ENCODE measurements around the gene ISM1. TPM values are rescaled to one million over a fixed set of nuclear protein-coding genes. Genes with fewer than 3 reads are reported as not detected.

The ISM1 gene
- 10 to 100 TPM; 25.8 to 42.7 TPM for total RNA-seq
- long read RNA-seq, donor 1, transcript ISM1-201 (6 exons, 2,593 nt) = major isoform, 9 of 19 reads
- long read RNA-seq, donor 1, partial matches to known transcripts = 8 of 19 reads
- long read RNA-seq, donor 1, other reads (novel, unspliced or antisense) = 2 of 19 reads
- long read RNA-seq, donor 2, partial matches to known transcripts = 12 of 19 reads
- long read RNA-seq, donor 2, other reads (novel, unspliced or antisense) = 6 of 19 reads

DNA sequence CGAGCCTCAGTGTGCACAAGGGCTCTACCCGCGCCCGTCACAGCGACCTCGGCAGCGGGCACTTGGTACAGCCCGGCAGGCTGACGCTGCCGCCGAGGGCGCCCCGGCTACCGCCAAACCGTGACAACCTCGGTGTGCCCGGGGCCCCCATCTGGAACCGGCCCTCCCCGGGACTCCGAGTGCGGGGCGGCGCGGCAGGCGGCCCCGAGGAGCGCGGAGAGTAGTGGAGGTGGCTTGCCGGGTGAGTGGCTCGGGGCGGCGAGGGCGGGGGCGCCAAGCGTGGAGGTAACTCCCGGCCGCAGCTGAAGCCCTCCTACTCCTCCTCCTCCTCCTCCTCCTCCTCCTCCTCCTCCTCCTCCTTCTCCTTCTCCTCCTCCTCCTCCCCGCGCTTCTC, at the start of gene ISM1:
Gene ISM1, plus strand, starts transcription at position 371 of the 394 bp plus-strand sequence. CDS start 503 bp downstream, outside the sequence.
- intact Hi-C loops (cut with DNase I) = no loop called here
- no peak for DNase-seq (ENCODE audit: low spot score)

DNA sequence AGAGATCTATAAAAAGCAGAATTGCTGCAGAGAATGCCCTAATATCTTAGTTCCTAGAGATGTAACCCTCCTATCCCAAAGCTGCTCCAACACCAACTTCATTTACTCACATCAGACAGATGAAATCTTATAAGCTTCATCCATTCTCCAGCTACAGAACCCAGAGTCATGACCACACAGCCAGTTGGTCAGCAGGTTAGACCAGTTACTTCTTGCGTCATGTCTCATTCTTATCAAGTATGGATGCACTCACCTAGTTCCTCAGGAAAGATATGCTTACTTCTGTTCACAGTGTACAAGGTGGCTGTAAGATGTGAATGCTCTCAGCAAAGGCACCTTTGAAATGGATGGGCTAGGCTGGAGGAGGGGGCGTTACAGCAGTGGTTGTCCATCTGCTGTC, 47.9 kb upstream of the ISM1 start:
- intact Hi-C loops (cut with DNase I) = no loop called here
- no peak for DNase-seq (ENCODE audit: low spot score)

DNA sequence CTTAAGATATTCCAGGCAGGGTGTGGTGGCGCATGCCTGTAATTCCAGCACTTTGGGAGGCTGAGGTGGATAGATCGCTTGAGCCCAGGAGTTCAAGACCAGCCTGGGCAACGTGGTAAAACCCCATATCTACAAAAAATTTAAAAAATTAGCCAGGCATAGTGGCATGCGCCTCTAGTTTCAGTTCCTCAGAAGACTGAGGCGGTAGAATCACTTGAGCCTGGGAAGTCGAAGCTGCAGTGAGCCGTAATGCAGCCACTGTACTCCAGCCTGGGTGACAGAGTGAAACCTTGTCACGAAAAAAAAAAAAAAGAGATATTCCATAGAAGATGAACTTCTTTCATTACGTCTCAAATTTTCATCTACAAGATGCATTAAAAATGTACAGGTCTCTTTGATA, 46.7 kb upstream of the ISM1 start:
- DNase-seq (ENCODE audit: low spot score) = no peak
- intact Hi-C loops (cut with DNase I) = no loop called here

DNA sequence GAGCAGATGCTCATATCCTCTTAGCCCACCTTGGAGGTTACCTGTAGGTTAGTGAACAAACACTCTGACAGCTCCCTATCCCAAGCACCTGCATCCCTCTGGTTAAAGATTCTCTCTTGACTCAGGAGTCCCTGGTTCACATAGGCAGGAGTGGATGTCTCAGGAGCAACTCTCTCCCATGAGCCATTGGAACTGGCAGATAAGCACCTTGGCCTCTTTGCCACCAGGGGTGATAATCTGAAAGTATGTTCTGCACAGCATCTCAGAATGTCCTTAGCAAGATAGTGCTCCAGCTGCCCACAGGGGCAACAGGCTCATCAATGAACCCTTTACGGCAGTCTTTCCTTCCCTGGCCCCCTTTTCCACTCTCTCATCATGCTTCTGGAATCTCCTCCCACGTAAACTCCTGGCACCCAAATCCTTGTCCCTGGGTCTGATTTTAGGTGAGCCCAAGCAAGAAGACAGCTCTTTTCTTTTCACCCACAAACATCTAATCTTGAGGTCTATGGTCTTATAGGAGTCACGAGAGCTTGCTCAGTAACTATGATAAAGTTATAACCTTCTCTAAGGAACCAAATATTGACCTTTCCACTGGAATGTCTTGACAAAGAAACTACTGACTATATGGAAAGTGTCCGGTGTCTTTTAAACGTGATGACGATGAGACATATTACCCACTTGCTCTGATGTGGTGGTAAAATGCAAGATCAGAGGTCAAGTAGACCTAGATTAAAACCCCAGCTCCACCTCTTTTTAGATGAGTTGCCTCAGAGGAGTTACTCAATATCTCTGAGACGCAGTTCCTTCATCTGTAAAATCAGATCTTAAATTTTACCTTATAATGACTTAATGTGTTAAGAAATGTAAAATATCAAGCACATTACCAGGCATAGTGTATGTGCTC, 39.8 kb upstream of the ISM1 start:
- intact Hi-C loops (cut with DNase I) = no loop called here
- no peak for DNase-seq (ENCODE audit: low spot score)

DNA sequence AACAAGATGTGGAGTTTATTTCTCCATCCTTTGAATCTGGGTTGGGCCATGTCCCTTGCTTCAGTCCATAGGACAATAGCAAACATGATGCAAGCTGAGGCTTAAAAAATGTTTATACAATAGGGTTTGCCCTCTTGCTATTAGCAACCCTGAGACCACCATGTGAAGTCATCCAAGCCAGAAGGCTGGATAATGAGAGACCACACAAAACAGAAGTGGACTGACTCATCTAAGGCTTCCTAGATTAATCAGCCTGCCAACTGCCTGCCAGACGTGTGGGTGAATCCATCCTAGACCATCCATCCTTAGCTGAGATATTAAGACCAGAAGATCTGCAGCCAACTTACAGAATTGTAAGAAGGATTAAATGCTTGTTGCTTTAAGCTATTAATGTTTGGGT, 38.1 kb upstream of the ISM1 start:
- DNase-seq (ENCODE audit: low spot score) = no peak
- intact Hi-C loops (cut with DNase I) = no loop called here

DNA sequence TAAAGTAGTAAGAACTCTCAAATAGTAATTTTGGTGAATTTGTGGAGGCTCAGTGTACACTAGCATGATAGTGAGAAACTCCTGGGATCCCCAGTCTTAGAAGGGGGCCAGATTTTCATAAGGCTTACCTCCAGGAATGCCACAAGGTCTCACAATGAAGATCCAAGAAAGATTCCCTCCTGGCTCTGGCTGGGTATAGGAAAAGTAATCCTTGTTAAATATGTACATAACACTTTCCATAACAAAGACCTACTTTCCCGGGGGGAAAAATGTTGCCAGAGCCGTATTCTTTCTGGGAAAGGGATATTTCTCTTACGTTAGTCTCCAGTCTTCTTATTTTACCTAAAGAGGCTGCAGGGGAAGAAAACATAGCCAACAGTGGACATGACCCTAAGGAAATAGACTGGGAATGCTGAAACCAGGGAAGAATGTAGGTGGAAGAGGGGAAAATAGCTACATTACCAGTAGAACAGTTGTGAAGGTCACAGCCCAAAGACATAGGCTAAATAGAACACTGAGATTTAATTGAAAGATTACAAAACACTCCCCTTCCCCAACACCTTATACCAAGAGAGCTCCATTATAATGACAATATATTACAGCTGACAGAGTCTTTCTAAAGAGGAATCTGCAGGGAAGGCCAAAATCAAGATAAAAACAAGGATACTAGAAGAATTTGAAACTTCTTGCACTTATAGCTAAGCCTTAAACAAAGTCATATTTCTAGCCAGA, 34.9 kb upstream of the ISM1 start:
- no peak for DNase-seq (ENCODE audit: low spot score)
- intact Hi-C loops (cut with DNase I) = no loop called here

DNA sequence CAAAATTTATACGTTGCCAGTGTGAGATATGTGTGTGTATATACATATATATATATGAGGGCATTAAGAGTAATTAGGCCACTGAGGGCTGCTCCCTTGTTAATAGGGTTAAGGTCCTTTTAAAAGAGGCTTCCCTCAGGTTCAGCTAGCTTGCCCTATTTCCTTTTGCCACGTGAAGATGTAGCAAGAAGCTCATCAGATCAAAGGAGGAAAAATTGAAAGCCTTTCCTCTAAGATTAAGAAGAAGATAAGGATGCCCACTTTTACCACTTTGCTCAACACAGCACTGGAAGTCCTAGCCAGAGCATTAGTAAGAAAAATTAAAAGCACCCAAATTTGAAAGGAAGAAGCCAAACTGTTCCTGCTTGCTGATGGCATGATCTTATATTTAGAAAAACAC, 33.2 kb upstream of the ISM1 start:
- intact Hi-C loops (cut with DNase I) = no loop called here
- DNase-seq (ENCODE audit: low spot score) = no peak

DNA sequence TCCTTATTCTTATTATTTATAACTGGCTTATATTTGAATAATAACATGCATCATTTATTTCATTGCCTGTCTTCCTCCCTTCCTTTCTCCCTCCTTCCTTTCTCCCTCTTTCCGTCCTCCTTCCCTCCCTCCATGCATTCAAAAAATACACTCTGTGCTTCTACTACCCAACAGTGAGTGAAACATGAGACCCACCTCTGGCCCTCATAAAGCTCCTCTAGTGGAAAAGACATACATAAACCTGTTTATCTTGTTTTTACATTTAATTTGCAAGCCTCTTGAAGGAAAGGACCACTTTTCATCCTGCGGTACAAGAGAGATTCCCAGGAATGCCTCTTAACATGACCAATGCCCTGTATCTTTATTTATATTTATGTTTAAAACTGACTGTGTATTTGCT, 21.8 kb upstream of the ISM1 start:
- intact Hi-C loops (cut with DNase I) = no loop called here
- no peak for DNase-seq (ENCODE audit: low spot score)

DNA sequence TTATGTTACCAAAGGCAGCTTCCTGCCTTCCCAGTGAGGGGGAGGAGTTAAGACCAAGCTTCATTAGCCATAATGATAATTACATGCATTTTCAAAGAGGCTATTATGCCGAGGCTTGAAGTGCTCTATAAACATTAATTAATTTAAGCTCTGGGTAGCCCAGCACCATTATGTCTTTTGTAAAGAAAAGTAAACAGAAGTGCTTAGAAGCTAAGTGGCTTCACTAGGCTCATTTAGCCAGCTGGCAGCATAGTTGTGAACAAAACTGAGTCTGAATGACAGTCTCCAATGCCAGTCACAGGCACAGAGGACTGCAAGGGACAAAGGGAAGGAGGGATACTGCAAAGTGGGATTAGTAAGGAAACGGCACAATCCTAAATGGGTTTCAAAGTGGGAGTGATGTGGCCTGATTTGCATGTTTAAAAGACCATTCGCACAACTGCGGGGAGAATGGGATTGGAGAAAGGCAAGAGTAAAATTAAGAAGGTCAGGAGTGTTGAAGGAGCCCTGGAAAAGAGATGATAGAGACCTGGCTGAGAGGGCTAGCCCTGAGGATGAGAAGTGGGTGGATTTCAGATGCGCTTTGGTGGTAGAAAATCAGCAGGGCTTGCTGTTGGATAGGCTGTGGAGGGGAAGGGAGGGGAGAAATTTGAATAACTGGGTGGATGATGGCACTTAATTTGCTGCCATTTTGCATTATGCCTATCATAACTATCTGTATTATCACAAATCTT, 20.1 kb upstream of the ISM1 start:
- intact Hi-C loops (cut with DNase I) = no loop called here
- no peak for DNase-seq (ENCODE audit: low spot score)

DNA sequence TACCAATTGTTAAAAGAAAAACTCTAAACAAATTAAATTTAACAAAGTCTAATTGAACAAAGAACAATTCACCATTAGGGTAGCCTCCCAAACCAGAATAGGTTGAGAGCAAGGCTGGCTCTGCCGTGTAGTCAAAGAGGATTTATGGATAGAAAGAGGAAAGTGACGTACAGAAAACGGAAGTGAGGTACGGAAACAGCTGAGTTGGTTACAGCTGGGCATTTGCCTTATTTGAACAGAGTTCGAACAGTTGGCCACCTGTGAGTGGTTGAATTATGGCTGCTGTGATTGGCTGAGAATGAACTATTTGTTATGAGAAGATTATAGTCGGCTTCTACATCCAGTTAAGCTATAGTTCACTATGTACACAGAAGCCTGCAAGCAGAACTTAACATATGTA, 18.5 kb upstream of the ISM1 start:
- DNase-seq (ENCODE audit: low spot score) = no peak
- intact Hi-C loops (cut with DNase I) = no loop called here

DNA sequence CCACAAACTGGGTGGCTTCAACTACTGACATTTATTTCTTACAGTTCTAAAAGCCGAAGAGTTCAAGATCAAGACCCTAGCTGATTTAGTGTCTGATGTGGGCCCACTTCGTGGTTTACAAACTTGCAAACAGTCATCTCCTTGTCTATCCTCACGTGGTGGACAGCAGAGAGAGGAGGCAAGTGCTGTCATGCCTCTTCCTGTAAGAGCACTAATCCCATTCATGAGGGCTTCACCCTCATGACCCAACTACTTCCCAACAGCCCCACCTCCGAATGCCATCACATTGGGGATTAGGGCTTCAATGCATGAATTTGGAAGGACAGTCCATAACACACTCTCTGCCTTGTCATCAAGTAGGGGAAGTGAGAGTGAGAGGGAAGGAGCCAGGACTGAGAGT, 15.6 kb upstream of the ISM1 start:
- intact Hi-C loops (cut with DNase I) = no loop called here
- no peak for DNase-seq (ENCODE audit: low spot score)

DNA sequence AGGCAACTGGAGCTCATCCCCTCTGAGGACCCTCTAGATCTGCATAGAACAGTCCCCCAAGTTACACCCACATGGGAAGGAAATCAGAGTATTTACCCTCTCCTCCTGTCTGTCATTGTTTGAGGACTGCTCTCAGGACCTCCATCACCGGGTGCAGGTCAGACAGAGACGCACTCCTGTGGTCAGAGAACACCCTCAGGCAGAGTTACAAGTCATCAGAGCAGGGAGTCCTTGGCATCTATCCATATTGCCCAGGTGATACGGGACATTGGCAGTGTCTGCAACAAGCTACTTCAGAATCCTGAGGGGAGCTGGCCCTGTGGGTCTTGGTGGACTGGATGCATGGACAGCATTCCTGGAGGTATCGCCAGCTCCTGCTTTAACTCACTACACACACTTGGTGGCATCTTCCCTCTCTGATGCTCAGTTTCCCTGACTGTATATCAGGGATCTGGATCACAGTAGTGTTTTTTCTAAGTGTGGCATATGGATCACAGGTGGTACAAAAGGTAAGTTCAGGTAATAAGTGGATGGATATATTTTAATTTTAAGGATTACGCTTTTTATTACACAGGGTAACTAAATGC, 15.1 kb upstream of the ISM1 start:
- no peak for DNase-seq (ENCODE audit: low spot score)
- intact Hi-C loops (cut with DNase I) = no loop called here

DNA sequence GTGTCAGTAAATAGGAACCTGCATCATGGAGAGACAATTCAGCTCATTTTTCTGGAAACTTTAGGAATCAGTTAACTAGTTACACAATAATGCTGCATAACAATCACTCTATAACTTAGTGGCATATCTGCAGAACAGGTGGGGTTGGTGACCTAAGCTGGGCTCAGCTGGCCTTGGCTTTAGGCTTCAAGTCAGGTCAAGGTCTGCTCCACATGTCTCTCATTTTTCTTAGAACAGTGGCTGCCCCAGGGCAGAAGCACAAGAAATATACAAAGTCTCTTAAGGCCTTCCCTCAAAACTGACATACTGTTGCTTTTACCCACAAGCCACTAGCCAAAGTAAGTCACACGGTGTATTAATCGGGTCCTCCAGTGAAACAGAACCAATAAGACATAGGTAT, 14.1 kb upstream of the ISM1 start:
- intact Hi-C loops (cut with DNase I) = no loop called here
- no peak for DNase-seq (ENCODE audit: low spot score)

DNA sequence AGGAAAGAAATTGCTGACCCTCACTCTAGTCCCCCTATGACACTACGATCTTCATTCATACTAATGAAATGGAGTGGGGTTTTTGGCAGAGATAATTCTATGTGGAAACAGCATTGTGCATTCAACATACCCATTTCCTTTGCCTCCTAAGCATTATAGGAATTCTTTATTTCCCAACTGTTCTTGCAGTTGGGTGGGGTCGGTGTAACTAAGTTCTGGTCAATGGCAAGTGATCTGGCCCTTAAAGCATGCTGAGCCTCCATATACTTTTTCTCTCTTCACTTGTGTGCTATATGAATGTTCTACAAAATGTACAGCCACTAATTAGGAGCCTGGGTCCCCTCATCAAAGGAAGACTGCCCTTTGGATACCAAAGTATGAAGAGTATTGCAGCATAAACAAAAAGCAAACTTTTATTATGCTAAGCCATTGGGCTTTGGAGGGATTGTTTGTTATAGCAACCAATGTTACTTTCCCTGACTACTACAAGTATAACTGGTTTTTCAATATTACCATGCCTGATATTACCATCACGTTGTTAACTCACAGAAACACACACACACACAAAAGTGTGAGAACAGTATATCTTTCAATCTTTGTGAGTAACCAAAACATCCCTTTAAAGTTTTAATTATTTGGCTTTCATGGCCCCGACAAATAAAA, 9.0 kb upstream of the ISM1 start:
- DNase-seq (ENCODE audit: low spot score) = no peak
- intact Hi-C loops (cut with DNase I) = no loop called here

DNA sequence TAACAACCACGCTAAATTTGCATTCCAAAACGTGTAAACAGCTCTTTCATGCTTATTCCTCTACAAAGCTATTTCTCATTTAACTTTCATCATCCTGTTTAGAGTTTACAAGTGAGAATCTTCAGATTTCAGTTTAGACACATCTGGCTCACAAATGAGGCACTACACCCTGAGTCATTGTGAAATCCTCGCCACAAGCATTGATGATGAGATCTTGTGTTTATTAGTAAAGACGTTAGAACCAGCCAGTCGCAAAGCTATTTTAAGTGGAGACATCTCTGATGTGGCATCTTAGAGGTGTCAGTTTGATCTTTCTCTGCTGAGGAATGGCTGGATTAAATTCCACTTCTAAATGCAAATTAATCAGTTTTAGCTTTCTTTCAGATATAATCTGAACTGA, 8.3 kb upstream of the ISM1 start:
- intact Hi-C loops (cut with DNase I) = no loop called here
- no peak for DNase-seq (ENCODE audit: low spot score)

DNA sequence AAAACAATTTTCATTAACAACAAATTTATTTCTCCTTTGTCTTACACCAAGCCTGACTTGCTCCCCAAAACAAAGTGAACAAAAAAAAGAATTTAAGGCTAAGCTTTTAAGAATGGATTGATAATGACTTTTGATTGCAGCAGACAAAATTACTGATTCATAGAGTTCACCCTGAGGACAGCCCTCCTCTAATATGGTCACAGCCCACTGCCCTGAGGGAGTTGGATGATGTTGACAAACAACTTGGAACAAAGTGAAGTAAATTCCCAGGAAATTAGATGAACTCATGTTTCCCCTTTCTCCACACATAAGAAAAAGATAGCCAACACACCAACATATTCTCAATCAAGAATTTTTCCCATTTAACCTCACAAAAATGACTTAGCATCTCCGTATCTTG, 7.7 kb upstream of the ISM1 start:
- DNase-seq (ENCODE audit: low spot score) = no peak
- intact Hi-C loops (cut with DNase I) = no loop called here

DNA sequence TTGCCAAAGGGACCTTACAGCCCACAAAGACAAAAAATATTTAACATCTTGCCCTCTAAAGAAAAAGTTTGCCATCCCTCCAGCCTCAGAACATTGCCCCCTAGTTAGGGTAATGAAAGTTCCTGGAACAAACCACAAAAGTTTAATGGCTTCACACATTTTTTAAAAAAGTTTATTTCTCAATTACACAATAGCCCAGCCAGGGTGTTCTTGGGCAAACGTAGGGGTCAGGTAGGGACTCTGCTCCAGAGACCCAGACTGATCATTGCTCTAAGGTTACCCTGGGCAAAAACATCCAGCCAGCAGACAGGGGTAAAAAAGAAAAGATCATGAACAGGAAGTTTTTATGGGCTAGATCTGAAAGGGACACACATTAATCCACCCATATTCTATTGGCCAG, 4.5 kb upstream of the ISM1 start:
- intact Hi-C loops (cut with DNase I) = no loop called here
- no peak for DNase-seq (ENCODE audit: low spot score)

DNA sequence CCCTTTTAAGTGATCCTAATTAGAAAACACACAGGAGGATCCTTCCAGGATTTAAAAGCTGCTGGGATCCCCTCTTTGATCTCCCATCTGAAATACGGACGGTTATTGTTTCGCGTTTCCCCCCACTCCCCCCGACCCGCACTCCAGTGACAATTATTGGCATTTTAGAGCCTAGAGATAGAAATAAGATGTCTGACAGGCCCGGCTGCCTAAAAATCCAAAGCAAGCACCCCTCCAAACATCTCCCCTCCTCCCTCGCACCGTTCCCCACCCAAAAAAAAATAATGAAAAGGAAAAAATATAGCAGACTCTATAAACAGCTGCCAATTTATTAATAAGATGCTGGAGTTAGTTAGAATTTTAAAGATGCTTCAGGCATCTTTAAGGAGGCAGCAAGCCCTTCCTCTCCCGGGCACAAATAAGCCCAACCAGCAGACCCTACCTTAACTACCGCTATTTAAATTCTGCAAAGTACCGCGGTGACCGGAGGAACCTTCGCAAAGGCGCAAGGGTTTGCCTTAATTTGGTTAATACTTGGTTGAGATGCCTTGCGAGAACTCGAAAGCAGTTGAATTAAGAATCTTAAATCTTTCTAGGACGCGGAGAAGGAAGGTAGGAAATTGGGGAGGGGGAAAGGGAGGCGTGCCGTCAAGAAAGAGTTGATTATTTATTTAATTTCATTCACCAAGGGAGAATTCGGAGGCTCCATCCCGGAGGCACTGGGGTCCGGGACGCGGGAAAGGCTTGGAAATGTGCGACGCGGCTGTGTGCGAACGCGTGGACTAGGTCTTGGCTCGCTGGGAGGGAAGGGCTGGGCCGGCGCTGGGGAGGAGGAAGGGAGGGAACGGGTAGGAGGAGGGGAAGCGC, 1.5 kb upstream of the ISM1 start:
- intact Hi-C loops (cut with DNase I) = no loop called here
- no peak for DNase-seq (ENCODE audit: low spot score)

All from posterior vena cava (tissue), 2 donors.